WERI-Rb-1 (cell line): ENCODE results near the gene ZC3HAV1L.
"Not testable (repeated sequence)": the region's sequence is repeated elsewhere in the genome, so short reads cannot be mapped to it uniquely, and the experiment has no call there.

Experiments
- DNase-seq: peaks from one replicate; pipeline ENCODE4 v3.0.0-alpha.2; 2020
- H3K27ac ChIP-seq: fragments of 250-450 bp; sonication (Bioruptor Pico); 2 replicates; pipeline ENCODE4 v1.5.1; 2020; ENCODE audit warnings: mild to moderate bottlenecking, moderate library complexity
- H3K27me3 ChIP-seq: fragments of 250-450 bp; sonication (Bioruptor Pico); 2 replicates; pipeline ENCODE4 v1.5.1; 2021; ENCODE audit warnings: mild to moderate bottlenecking, low read depth, moderate library complexity; ENCODE audit not compliant: insufficient read depth, severe bottlenecking
- H3K36me3 ChIP-seq: fragments of 250-450 bp; sonication (Bioruptor Pico); 2 replicates; pipeline ENCODE4 v1.5.1; 2020; ENCODE audit warnings: mild to moderate bottlenecking, moderate library complexity
- H3K4me3 ChIP-seq: 2 replicates; pipeline ENCODE4 v1.5.1; 2011; ENCODE audit warnings: low read depth, mild to moderate bottlenecking, control low read depth, low read length
- H3K9me3 ChIP-seq: fragments of 250-450 bp; sonication (Bioruptor Pico); 2 replicates; pipeline ENCODE4 v1.5.1; 2021; ENCODE audit warnings: mild to moderate bottlenecking, moderate library complexity; ENCODE audit not compliant: severe bottlenecking
- CTCF ChIP-seq: IDR thresholded peaks from 2 replicates; pipeline ENCODE4 v1.5.1; 2011; ENCODE audit warnings: low read depth, mild to moderate bottlenecking, control low read depth, inconsistent platforms, low read length

ZC3HAV1L gene

GRCh38 chr7:138981332-138982203 is 54.3 kb downstream of the ZC3HAV1L start, which contains the start of gene KIAA1549:
Gene KIAA1549, minus strand, starts transcription at chr7:138981389. Its CDS starts 120 bp downstream, at chr7:138981269.
- Histone ChIP-seq H3K9me3 (no peaks in the 10 kb centered on the region), H3K27ac (peak within 1 kb of the TSS; percentile 81), H3K36me3 (no peaks in the 10 kb centered on the region), H3K4me3 (peak within 1 kb of the TSS; percentile 90), H3K27me3 (no peaks in the 10 kb centered on the region)
- DNase-seq, result peak; percentile 80
- peak; percentile 19; the same call in 1 of the 2 replicates for TF ChIP-seq CTCF

- DNase-seq, result peak; percentile 19
- no peaks in the 10 kb centered on the region for H3K36me3 ChIP-seq
- H3K27me3 ChIP-seq, result no peaks in the 10 kb centered on the region
- no peak for TF ChIP-seq CTCF
- peak overlapping the region; percentile 72 for H3K27ac ChIP-seq
- peak overlapping the region; percentile 90 for H3K4me3 ChIP-seq
- no peaks in the 10 kb centered on the region for H3K9me3 ChIP-seq
These were observed 55.1 kb downstream of the ZC3HAV1L start for GRCh38 chr7:138980563-138981291.

- Histone ChIP-seq H3K36me3 (no peaks in the 10 kb centered on the region), H3K4me3 (peak overlapping the region; percentile 90), H3K27me3 (no peaks in the 10 kb centered on the region), H3K27ac (no peak overlapping the region), H3K9me3 (no peaks in the 10 kb centered on the region)
- no peak for DNase-seq
- no peak for TF ChIP-seq CTCF
These were observed 55.8 kb downstream of the ZC3HAV1L start for GRCh38 chr7:138979988-138980562.

GRCh38 chr7:138979226-138979979 is 56.4 kb downstream of the ZC3HAV1L start:
- Histone ChIP-seq H3K27ac (no peak overlapping the region), H3K4me3 (no peak overlapping the region), H3K27me3 (no peaks in the 10 kb centered on the region), H3K9me3 (no peaks in the 10 kb centered on the region), H3K36me3 (no peaks in the 10 kb centered on the region)
- no peak for TF ChIP-seq CTCF
- no peak for DNase-seq

GRCh38 chr7:138978541-138979184 is 57.2 kb downstream of the ZC3HAV1L start:
- Histone ChIP-seq H3K9me3 (no peaks in the 10 kb centered on the region), H3K36me3 (no peaks in the 10 kb centered on the region), H3K27me3 (no peaks in the 10 kb centered on the region), H3K27ac (no peak overlapping the region), H3K4me3 (no peak overlapping the region)
- TF ChIP-seq CTCF, result no peak
- DNase-seq, result no peak

GRCh38 chr7:138976161-138976560 is 59.7 kb downstream of the ZC3HAV1L start:
- H3K27ac ChIP-seq, H3K27me3 ChIP-seq, H3K9me3 ChIP-seq, H3K36me3 ChIP-seq, H3K4me3 ChIP-seq: not testable (repeated sequence)
- DNase-seq, result peak; percentile 53
